Effector CD8-positive, alpha-beta T cell (primary cell): ENCODE data around the gene GJC2.

Source experiments
- DNase-seq: peaks from one replicate; lab custom pipeline; 2025; lab: John Stamatoyannopoulos, UW

GJC2 gene

DNA sequence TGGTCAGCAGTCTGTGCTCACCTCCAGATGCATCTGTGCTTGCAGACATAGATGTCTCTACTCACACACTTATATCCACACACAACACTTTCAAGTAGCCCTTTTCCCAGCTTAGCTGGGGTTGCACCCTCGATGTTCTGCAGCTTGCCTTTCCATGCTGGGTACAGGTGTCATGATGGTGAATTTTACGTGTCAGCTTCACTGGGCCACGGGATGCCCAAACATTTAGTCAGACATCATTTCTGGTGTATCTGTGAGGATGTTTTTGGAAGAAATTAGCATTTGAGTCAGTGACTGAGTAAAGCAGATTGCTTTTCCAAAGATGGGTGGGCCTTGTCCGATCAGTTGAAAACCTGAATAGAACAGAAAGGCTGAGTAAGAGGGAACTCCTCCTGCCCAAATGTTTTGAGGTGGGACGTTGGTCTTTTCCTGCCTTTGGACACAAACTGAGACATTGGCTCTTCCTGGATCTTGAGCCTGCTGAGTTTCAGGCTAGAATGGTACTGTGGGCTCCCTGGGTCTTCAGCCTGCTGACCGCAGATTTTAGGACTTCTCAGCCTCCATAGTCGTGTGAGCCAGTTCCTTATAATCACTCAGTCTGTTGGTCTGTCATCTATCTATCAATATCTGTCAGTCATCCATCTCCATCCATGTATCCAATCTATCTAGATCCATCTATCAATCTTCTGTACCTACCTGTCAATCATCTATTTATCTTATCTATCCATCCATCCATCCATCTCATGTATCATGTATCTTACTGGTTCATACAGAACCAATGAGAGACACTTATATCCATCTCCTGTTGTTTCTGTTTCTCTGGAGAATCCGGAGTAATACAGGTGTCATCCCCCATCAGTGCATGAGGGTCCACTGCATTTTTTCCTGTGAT lies 45.4 kb downstream of the GJC2 start:
- DNase-seq, result no peak

DNA sequence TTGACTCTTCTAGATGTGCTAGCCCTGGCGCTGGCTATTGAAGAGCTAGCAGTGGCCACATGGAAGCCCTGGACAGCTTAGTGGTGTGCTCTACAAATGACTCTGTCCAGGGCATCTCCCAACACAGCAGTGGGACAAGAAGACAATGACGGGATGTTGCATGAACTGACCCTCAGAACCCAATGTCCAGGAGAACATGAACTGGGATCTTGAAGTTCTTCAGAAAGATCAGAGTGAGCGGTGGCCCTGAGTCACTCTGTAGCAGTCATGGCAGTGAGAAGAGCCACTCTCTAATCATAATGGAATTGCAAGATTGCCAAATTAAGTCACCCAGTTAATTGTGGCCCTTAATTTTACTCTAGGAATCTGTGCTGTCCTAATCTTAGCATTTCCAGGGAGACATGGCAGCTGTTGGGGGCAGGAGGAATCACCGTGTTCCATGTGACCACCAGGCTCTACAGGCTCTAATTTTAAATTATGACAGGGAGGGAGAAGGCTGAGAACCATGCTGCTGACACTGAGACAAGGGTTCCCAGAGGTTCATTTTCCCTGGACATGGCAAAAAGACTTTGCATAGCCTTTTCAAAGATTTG lies 47.9 kb downstream of the GJC2 start:
- DNase-seq, result no peak

GRCh38 chr1:228198977-228199590 lies 49.4 kb downstream of the GJC2 start:
- no peak for DNase-seq

DNA sequence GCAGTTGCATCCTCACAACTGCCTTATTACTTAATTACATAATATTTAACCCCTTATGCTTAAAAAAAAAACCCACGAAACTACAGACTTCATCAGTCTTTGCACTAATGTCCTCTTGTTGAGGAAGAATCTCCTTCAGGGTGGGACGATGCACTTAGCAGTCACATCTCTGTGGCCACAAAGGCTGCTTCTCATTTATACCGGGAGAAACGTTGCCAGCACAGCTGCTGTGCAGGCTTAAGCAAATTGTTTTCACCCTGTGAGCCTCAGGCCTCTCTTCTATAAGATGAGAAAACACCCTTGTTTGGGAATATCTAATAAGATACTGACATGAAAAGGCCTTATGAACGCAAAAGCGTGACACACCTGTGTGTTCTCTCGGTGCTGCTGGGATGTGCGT lies 55.2 kb downstream of the GJC2 start:
- no peak for DNase-seq

DNA sequence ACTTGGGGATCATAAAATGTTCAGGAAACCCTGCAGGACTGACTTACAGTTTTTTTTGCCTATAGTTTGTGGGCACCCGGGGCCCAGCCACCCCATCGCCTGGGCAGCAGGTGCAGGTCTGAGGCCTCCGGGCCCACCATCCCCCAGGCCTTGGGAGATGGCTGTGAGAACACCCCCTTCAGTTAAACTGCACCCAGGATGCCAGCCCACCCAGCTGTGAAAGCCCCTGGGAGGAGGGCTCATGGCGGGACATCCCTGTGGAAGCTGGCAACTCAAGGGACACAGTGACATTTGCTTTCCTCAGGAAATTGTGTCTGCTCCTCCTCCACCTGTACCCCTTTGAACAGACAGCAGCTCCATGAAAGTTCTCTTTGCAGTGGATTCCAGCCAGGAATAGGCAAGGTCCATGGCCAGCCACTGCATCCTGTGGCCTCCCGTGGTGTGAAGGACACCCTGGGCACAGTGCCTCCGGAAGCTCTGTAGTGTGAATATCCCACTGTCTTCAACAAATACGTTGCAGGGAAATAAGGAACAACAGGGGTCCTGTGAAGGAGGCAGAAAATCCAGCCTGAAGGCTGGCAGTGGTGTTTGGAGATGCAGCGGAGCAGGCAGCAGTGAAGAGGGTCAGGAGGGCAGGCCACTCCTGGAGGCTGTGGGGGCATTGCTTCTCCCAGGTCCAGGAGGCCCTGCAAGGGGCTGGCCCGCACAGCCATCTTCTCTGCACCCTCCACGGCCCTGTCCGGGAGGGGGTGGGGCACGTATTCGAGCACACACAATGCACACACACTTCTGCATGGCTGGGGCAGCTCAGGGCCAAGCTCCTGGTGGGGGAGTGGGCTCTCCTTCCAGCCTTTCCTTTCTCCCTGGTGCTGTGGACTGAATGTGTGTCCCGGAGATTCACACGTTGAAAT lies 56.1 kb downstream of the GJC2 start:
- no peak for DNase-seq

GRCh38 chr1:228206582-228207351 lies 57.0 kb downstream of the GJC2 start:
- DNase-seq, result no peak

DNA sequence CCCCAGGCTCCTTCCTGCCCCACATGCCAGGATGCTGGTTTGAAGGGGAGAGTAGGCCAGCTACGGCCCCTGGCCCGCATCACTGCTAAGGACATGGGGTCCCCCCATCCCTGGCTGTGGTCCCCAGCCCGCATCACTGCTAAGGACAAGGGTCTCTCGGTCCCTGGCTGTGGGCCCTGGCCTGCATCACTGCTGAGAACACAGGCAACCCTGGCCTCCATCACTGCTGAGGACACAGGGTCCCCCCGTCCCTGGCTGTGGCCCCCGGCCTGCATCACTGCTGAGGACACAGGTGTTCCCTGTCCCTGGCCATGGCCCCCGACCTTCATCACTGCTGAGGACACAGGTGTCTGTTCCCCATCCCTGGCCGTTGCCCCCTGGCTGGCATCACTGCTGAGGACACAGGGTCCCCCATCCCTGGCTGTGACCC lies 57.7 kb downstream of the GJC2 start:
- DNase-seq, result no peak

DNA sequence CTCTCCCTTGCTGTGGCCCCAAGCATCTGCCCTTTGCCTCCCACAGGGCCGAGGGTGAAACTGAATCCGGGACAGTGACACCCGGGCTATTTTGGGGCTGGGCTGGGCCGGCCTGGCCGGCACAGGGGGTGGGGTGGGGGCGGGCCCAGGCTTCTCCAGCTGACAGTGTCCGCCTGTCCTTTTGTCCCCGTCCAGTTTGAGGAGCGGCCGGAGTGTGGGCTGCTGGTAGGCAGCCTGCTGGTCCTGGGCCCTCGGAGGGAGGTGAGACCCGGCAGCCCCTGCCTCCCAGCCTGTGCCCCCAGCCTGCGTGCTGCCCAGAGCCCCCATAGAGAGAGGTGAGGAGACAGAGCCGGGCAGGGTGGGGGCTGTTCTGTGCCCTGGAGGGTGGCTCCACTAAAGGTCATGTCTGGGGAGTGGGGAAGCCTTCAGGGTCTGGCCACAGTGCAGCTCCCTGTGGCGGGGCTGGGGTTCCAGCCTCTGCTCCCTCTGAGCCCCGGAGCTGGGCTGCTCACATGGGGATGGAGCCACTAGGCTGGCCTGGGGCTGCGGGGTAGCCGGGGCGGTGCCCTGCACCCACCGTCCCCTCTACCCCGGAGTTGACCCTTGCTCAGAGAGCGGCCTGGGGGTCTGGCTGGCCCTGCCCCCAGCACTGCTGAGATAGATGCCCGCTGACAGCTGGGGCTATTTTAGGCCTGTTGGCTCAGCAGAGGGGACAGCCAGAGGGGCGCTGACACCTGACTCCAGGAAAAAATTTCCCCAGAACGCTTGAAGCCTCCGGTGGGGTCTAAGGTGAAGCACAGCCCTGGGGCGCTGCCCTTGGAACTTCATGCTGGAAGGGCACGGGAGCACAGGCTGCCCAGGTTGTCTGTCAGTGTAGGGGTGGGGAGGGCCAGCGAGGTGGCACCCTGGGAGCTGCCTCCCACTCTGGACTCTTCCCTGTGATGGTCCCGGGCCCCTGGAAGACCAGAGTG lies 58.4 kb downstream of the GJC2 start, which contains the start of gene OBSCN:
Gene OBSCN, plus strand, starts transcription at position 194 of the 971 bp plus-strand sequence. CDS start 3,740 bp downstream, outside the sequence.
- DNase-seq, result no peak

DNA sequence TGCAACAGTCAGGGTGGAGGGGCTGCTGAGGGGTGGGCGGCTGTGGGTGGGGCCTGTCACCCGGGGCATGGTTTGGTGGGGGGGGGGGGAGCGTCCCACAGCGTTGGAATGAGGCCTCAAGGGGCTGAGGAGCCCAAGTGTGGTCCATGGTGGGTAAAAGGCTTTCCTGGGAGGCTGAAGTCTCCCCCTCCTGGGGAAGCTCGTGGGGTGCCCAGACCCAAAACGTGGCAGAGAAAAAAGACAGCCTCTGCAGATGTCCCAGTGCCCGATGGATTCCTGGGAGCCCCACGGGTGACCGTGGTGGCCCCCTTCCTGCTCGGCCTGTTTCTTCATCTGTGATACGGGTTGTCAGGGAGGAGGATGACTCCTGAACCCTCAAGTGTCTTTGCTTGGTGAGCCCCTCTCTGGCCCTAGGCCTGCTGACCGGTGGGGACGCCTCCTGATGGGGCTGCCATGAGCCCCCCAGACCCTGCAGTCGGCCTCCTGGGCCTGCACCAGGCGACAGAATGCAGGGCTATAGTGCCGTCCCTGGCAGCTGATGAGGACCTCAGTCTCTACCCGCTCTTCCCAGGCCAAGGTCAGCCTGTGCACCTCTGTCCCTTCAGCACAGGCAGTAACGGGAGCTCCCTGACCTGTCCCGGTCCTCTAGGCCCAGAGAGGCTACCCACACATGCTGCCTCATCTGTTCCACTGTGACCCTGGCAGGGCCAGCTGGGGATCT lies 59.3 kb downstream of the GJC2 start:
- DNase-seq, result no peak
